K562 (cell line): ENCODE data around the gene TANGO6. TPM values are rescaled to one million over a fixed set of nuclear protein-coding genes. Genes with fewer than 3 reads are reported as not detected.
A peak's percentile ranks its signal among the peaks of the same experiment; 100 is the strongest.

Experiments used
- ADNP ChIP-seq: fragments of 200-800 bp; sonication (Bioruptor generic); IDR thresholded peaks from 2 replicates; pipeline ENCODE4 v1.6.1; 2016; ENCODE audit warnings: missing genetic modification characterization, missing compliant biosample characterization
- CBFA2T2 ChIP-seq: fragments of 450-650 bp; conservative IDR thresholded peaks from 2 replicates; pipeline ENCODE4 v1.6.1; 2017; ENCODE audit warnings: mild to moderate bottlenecking
- CBFB ChIP-seq: sonication (generic); formaldehyde crosslinking; IDR thresholded peaks from 2 replicates; pipeline ENCODE4 v1.4.0; 2020; ENCODE audit warnings: mild to moderate bottlenecking, missing genetic modification reagents
- E2F5 ChIP-seq: sonication (generic); formaldehyde crosslinking; IDR thresholded peaks from 2 replicates; pipeline ENCODE4 v1.8.0; 2022; ENCODE audit warnings: mild to moderate bottlenecking, missing genetic modification reagents
- ELF4 ChIP-seq: fragments of 450-650 bp; formaldehyde crosslinking; IDR thresholded peaks from 2 replicates; pipeline ENCODE4 v1.4.0; 2022; ENCODE audit warnings: missing genetic modification characterization
- HDGF ChIP-seq: fragments of 450-650 bp; IDR thresholded peaks from 2 replicates; pipeline ENCODE4 v1.6.1; 2016
- HNRNPH1 ChIP-seq: fragments of 200-400 bp; formaldehyde crosslinking; optimal IDR thresholded peaks from 2 replicates; pipeline ENCODE3; 2017; ENCODE audit warnings: low read depth, mild to moderate bottlenecking, low read length, moderate library complexity
- JUN ChIP-seq, 2 experiments: sonication (generic) in 1 of 2; formaldehyde crosslinking in 1 of 2; IDR thresholded peaks; 2 replicates each; pipeline versions ENCODE4 v1.6.1 to v1.8.0; 2012 to 2022; ENCODE audit warnings: borderline replicate concordance in 2 of 2, mild to moderate bottlenecking in 2 of 2, improper control_type of control experiment in 1 of 2, low read depth in 1 of 2, low read length in 1 of 2, missing genetic modification reagents in 1 of 2
- KLF16 ChIP-seq: IDR thresholded peaks from 2 replicates; pipeline ENCODE4 v1.6.1; 2016; ENCODE audit warnings: antibody characterized with exemption
- NFE2 ChIP-seq: IDR thresholded peaks from 2 replicates; pipeline ENCODE4 v1.6.1; 2014; ENCODE audit warnings: antibody characterized with exemption, low read depth
- PKNOX1 ChIP-seq: fragments of 450-650 bp; IDR thresholded peaks from 2 replicates; pipeline ENCODE4 v1.6.1; 2016
- POLR2A ChIP-seq: fragments of 450-650 bp; conservative IDR thresholded peaks from 2 replicates; pipeline ENCODE4 v1.6.1; 2016
- ZBTB40 ChIP-seq, 2 experiments: fragments of 450-650 bp in 1 of 2; sonication (generic) in 1 of 2; formaldehyde crosslinking in 1 of 2; IDR thresholded peaks; 2 replicates each; pipeline versions ENCODE4 v1.7.1 to v1.9.0; 2016 to 2022; ENCODE audit warnings: inconsistent platforms in 1 of 2, mild to moderate bottlenecking in 1 of 2, missing genetic modification reagents in 1 of 2
- ZFP1 ChIP-seq: fragments of 450-650 bp; formaldehyde crosslinking; IDR thresholded peaks from 2 replicates; pipeline ENCODE4 v1.4.0; 2020; ENCODE audit warnings: mild to moderate bottlenecking, mixed read lengths
- ZNF217 ChIP-seq: sonication (generic); formaldehyde crosslinking; IDR thresholded peaks from 2 replicates; pipeline ENCODE4 v1.8.0; 2022; ENCODE audit warnings: mild to moderate bottlenecking, missing genetic modification reagents
- polyA plus RNA-seq, 8 experiments: library from polyadenylated mRNA; depleted of rRNA in 4 of 8; stranded (reverse) in 5 of 8; unstranded in 3 of 8; fragments of >200 nt; fragmentation: Nextera tagmentation in 2 of 8; fragmentation: Illumina TruSeq in 1 of 8; extraction: Ambion mirVana in 2 of 8; extraction: Trizol in 1 of 8; gene quantifications; 2 replicates each; pipeline versions ENCODE4 v1.2.1 to v1.2.3, GENCODE V29; 2011 to 2014; ENCODE audit warnings: inconsistent platforms in 1 of 8, missing spikeins in 1 of 8
- total RNA-seq, 7 experiments: library from RNA; depleted of rRNA in 6 of 7; stranded (reverse); fragments of >200 nt in 6 of 7; fragmentation: Illumina TruSeq in 2 of 7; extraction: Trizol in 2 of 7; gene quantifications; 2 replicates each; pipeline versions ENCODE4 v1.2.1 to v1.2.3, GENCODE V29; 2011 to 2021; ENCODE audit warnings: low replicate concordance in 1 of 7
- TF ChIP-seq, protein P1 (sequence below): sonication (generic); IDR thresholded peaks from 2 replicates; pipeline ENCODE4 v1.6.1; 2016
- TF ChIP-seq, protein P2 (sequence below): sonication (generic); formaldehyde crosslinking; IDR thresholded peaks from 2 replicates; pipeline ENCODE4 v1.9.0; 2022; ENCODE audit warnings: mild to moderate bottlenecking, missing genetic modification reagents

TANGO6 gene
- total and polyA plus RNA-seq, 9 of the 15 experiments (the other 6 are each of a cell fraction or from before 2014, with no cell fraction given): 1.6 to 15.2 (median 9.6) TPM

GRCh38 chr16:68869492-68870088 is 26.3 kb downstream of the TANGO6 start (continued):
- TF ChIP-seq ZBTB40 (IDR thresholded peaks at IDR 0.05): no peak
- no peak for TF ChIP-seq ZBTB40 (CRISPR knock-in tag; IDR thresholded peaks at IDR 0.05)
- TF ChIP-seq HDGF: no peak
- no peak for TF ChIP-seq CBFB (CRISPR knock-in tag)
- TF ChIP-seq ELF4 (CRISPR knock-in tag): no peak
- no peak for TF ChIP-seq KLF16
- TF ChIP-seq NFE2: no peak
- no peak for TF ChIP-seq HNRNPH1
- TF ChIP-seq CBFA2T2: peak; percentile 22; the same call in 1 of the 2 replicates
- TF ChIP-seq E2F5 (CRISPR knock-in tag): no peak
- no peak for TF ChIP-seq JUN (IDR thresholded peaks at IDR 0.05; ENCODE audit: borderline replicate concordance, low read depth, low read length)
- TF ChIP-seq JUN (CRISPR knock-in tag; IDR thresholded peaks at IDR 0.05; ENCODE audit: borderline replicate concordance): no peak
- no peak for TF ChIP-seq PKNOX1
- TF ChIP-seq, protein P1, sequence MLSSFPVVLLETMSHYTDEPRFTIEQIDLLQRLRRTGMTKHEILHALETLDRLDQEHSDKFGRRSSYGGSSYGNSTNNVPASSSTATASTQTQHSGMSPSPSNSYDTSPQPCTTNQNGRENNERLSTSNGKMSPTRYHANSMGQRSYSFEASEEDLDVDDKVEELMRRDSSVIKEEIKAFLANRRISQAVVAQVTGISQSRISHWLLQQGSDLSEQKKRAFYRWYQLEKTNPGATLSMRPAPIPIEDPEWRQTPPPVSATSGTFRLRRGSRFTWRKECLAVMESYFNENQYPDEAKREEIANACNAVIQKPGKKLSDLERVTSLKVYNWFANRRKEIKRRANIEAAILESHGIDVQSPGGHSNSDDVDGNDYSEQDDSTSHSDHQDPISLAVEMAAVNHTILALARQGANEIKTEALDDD: peak; percentile 87
- no peak for TF ChIP-seq ZNF217 (CRISPR knock-in tag)
- peak; percentile 66; the same call in 1 of the 2 replicates for TF ChIP-seq ZFP1 (CRISPR knock-in tag)
- TF ChIP-seq POLR2A: no peak
- no peak for TF ChIP-seq ADNP (tag)
- TF ChIP-seq, protein P2, sequence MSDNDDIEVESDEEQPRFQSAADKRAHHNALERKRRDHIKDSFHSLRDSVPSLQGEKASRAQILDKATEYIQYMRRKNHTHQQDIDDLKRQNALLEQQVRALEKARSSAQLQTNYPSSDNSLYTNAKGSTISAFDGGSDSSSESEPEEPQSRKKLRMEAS (CRISPR knock-in tag): no peak
